Small intestine (tissue), 7 donors: Measurements from ENCODE around the gene C3orf49. TPM values are rescaled to one million over a fixed set of nuclear protein-coding genes. Genes with fewer than 3 reads are reported as not detected.

Source experiments
- DNase-seq, 2 donors: peaks; one replicate each; pipeline versions ENCODE4 v3.0.0 to v3.0.0-alpha.2; 2013
- FAIRE-seq: peaks from 2 replicates; lab custom pipeline; 2012; peaks lifted over from hg19 to GRCh38; lab: Jason Lieb, UNC
- H3K27ac ChIP-seq, 3 donors: one replicate each; pipeline ENCODE4 v1.5.1; 2013; ENCODE audit warnings: low read length in 2 of 3, mild to moderate bottlenecking in 2 of 3, control low read depth in 1 of 3, inconsistent platforms in 1 of 3, low read depth in 1 of 3, moderate library complexity in 1 of 3
- H3K27me3 ChIP-seq, 3 donors: one replicate each; pipeline ENCODE4 v1.6.1; 2013; ENCODE audit warnings: low read length in 3 of 3, inconsistent platforms in 1 of 3; ENCODE audit not compliant: control insufficient read depth in 3 of 3, insufficient read depth in 3 of 3
- H3K36me3 ChIP-seq, 3 donors: one replicate each; pipeline ENCODE4 v1.6.1; 2013; ENCODE audit warnings: low read length in 3 of 3, inconsistent platforms in 1 of 3, low read depth in 1 of 3, mild to moderate bottlenecking in 1 of 3, moderate library complexity in 1 of 3; ENCODE audit not compliant: control insufficient read depth in 3 of 3, insufficient read depth in 2 of 3
- H3K4me1 ChIP-seq, 3 donors: one replicate each; pipeline ENCODE4 v1.6.1; 2013; ENCODE audit warnings: low read length in 2 of 3, inconsistent platforms in 1 of 3, low read depth in 1 of 3, mild to moderate bottlenecking in 1 of 3, moderate library complexity in 1 of 3; ENCODE audit not compliant: control insufficient read depth in 3 of 3, insufficient read depth in 2 of 3
- H3K4me3 ChIP-seq, 3 donors: one replicate each; pipeline ENCODE4 v1.5.1; 2013; ENCODE audit warnings: low read length in 3 of 3, control low read depth in 1 of 3, inconsistent platforms in 1 of 3, low read depth in 1 of 3, mild to moderate bottlenecking in 1 of 3, moderate library complexity in 1 of 3
- H3K9me3 ChIP-seq, 2 donors: one replicate each; pipeline ENCODE4 v1.6.1; 2013; ENCODE audit warnings: low read depth in 1 of 2, low read length in 1 of 2; ENCODE audit not compliant: control insufficient read depth in 2 of 2, insufficient read depth in 1 of 2
- WGBS, 3 donors: extraction: QIAGEN DNeasy Blood & Tissue Kit; methylation state at CpG; one replicate each; pipeline ENCODE4 v1.1.7; 2013; 5-methylcytosine and 5-hydroxymethylcytosine counted together
- polyA plus RNA-seq, 4 donors: library from polyadenylated mRNA; stranded (reverse) in 3 of 4; unstranded in 1 of 4; fragments of 200-250 nt in 3 of 4; fragments of 120-200 nt in 1 of 4; gene quantifications; one replicate each; pipeline versions ENCODE4 v1.2.1 to v1.2.3, GENCODE V29; 2013
- donor health status: healthy with polysubstance abuse.
- donor health status: control.
- donor health status: control.
- donor health status: Bipolar disorder and iron deficiency.
- donor health status: healthy.

Gene C3orf49
- polyA plus RNA-seq, 4 donors: 0.21 TPM; not detected in 3

DNA sequence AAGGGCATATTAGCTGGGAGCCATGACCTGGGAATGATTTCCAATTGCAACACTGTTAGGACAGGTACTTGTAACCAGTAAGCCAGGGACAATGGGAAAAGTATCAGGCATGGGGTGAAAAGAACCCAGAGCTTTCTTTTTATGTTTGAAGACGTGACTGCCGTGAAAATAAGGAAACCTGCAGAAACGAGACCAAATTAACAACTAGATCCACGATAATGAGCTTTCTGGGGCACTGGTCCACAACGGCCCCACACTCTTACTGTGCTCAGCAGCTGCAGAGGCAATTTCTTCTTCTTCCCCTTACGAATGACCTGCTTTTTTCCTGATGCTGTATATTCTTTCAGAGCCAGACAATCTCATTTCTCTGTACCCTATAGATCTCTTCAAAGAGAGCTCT, 11.4 kb downstream of the C3orf49 start:
- Histone ChIP-seq H3K4me3 (no peak overlapping the region), H3K4me1 (no peaks in the 10 kb centered on the region), H3K27me3 (no peaks in the 10 kb centered on the region), H3K27ac (no peak overlapping the region), H3K36me3 (peaks cover 7 to 18% (median 11%) of the 10 kb centered on the region in 3 donors), H3K9me3 (no peaks in the 10 kb centered on the region)
- WGBS, 3 donors: 94 to 96% (median 95%) methylated on average over 6 of the region's 6 CpGs
- FAIRE-seq: no peak
- DNase-seq: no peak

DNA sequence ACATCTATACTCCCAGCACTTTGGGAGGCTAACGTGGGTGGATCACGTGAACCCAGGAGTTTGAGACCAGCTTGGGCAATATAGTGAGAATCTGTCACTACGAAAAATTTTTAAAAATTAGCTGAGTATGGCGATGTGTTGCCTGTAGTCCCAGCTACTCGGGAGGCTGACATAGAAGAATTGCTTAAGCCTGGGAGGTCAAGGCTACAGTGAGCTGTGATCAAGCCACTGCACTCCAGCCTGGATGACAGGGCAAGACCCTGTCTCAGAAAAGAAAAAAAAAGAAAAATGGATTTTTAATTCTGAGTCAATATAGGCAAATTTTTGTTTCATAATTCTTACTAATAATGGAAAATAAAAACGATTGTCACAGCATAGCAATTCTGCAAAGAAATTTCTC, 13.3 kb downstream of the C3orf49 start:
- peaks cover 7 to 16% (median 11%) of the 10 kb centered on the region in 3 donors for H3K36me3 ChIP-seq
- no peaks in the 10 kb centered on the region for H3K9me3 ChIP-seq
- no peak for FAIRE-seq
- H3K27me3 ChIP-seq: no peaks in the 10 kb centered on the region
- WGBS, 3 donors: 91 to 92% (median 92%) methylated on average over 6 of the region's 6 CpGs
- no peak overlapping the region for H3K4me3 ChIP-seq
- DNase-seq: no peak
- no peaks in the 10 kb centered on the region for H3K4me1 ChIP-seq
- no peak overlapping the region for H3K27ac ChIP-seq

DNA sequence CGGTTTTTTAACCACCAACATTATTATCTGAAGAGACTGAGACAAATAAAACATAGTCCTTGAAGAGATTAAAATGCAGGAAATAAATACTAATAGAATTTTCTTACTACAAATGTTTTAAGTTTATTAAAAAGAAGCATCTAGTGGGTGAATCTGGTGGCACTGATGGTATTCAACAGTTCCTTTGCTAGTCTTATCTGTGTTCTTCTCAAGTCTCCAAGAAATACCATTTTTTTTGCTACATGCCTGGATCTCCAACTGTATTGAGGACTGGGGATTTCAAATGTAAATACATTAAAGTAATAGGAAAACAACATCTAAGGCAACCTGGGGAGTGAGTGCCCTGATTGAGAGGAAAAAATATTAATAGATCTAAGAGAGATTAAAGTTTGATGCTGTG, 22.6 kb downstream of the C3orf49 start:
- peaks cover 0 to 3% (median 0%) of the 10 kb centered on the region in 3 donors for H3K36me3 ChIP-seq
- H3K27ac ChIP-seq: no peak overlapping the region
- no peaks in the 10 kb centered on the region for H3K4me1 ChIP-seq
- DNase-seq (no peak), FAIRE-seq (no peak)
- no peak overlapping the region for H3K4me3 ChIP-seq
- H3K27me3 ChIP-seq: no peaks in the 10 kb centered on the region
- 0 to 45% (median 0%) methylated on average over 1 of the region's 1 CpG for WGBS, 3 donors
- H3K9me3 ChIP-seq: no peaks in the 10 kb centered on the region

DNA sequence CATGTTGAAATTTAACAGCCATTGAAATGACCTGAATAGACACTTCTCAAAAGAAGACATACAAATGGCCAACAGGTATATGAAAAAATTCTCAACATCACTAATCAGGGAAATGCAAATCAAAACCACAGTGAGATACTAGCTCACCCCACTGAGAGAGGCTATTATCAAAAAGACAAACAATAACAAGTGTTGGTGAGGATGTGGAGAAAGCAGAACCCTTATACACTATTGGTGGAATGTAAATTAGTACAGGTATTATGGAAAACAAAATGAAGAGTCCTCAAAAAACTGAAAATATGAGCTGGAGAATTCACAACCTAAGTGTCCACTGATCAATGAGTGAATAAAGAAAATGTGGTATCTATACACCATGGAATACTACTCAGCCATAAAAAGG, 23.0 kb downstream of the C3orf49 start:
- H3K36me3 ChIP-seq: peaks cover 0 to 3% (median 0%) of the 10 kb centered on the region in 3 donors
- H3K4me1 ChIP-seq: no peaks in the 10 kb centered on the region
- DNase-seq (no peak), FAIRE-seq (no peak)
- H3K27ac ChIP-seq: no peak overlapping the region
- no peaks in the 10 kb centered on the region for H3K9me3 ChIP-seq
- no peak overlapping the region for H3K4me3 ChIP-seq
- H3K27me3 ChIP-seq: no peaks in the 10 kb centered on the region

DNA sequence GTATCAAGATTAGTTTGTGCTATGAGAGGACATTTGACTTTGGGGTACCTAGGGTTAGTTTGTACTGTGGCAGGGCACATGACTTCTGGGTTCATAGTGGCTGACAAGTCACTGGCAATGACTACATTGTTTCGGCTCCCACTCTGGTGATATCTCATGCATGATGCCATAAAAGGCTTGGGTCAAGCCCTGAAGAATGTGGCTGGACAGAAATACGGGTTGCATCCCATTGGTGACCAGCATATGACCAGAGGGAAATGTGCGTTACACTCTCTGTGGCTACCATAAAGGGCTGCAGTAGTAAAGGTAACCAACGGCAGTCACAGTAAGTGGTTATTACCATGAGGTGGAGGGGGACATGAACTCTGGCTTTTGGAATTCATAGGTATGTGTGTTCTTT, 26.1 kb downstream of the C3orf49 start:
- no peak for FAIRE-seq
- Histone ChIP-seq H3K27ac (no peak overlapping the region), H3K36me3 (peaks cover 0 to 2% (median 0%) of the 10 kb centered on the region in 3 donors), H3K4me1 (no peaks in the 10 kb centered on the region), H3K27me3 (no peaks in the 10 kb centered on the region), H3K4me3 (no peak overlapping the region), H3K9me3 (no peaks in the 10 kb centered on the region)
- DNase-seq: no peak
- 90 to 97% (median 90%) methylated on average over 4 of the region's 4 CpGs for WGBS, 3 donors

DNA sequence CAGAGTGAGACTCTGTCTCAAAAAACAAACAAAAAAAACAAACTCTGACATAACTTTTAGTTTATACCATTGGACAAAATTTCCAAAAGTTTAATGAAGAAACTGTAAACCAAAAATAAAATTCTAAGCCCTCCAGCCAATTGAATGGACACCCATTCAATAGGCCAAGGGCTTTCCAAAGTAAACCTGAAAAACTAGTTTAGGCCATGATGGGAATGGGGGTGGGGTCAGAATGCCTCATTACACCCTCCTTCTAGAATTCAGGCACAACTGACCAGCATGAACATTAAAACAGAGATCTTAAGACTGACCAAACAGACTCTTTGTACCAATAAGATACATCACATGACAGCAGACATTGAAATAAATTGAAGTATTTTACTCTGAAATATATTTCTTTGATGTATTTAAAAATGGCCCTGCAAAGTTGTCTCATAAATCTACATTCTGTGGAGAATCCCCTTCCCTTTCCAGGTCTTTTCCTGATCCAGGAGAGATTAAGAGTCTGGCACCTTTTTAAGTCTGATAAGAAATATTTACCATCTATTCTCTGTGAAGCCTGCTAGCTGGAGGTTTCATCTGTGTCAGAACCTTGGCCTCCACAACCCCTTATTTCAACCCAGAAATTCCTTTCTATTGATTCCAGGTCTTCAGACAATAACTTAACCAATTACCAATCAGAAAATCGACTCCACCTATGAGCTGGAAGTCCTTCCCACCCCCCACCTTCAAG, 28.8 kb downstream of the C3orf49 start:
- H3K27ac ChIP-seq: no peak overlapping the region
- 30 to 74% (median 50%) methylated on average over 1 of the region's 1 CpG for WGBS, 3 donors
- DNase-seq (no peak), FAIRE-seq (no peak)
- peaks cover 0 to 7% (median 0%) of the 10 kb centered on the region in 3 donors for H3K36me3 ChIP-seq
- H3K4me3 ChIP-seq: no peak overlapping the region
- no peaks in the 10 kb centered on the region for H3K4me1 ChIP-seq
- H3K27me3 ChIP-seq: no peaks in the 10 kb centered on the region
- H3K9me3 ChIP-seq: no peaks in the 10 kb centered on the region

DNA sequence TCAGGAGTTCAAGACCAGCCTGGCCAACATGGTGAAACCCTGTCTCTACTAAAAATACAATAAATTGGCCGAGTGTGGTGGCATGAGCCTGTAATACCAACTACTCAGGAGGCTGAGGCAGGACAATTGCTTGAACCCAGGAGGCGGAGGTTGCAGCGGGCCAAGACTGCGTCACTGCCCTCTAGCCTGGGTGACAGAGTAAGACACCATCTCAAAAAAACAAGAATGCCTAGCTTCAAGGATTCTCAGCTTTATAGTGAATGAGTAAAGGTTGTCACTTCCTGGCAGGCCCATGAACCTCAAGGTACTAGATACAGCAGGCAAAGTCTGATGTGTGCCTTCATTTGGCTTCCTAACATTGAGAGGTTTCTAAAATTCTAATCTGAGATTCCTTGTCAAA, 30.1 kb downstream of the C3orf49 start:
- 94 to 98% (median 97%) methylated on average over 4 of the region's 4 CpGs for WGBS, 3 donors
- no peak overlapping the region for H3K27ac ChIP-seq
- H3K27me3 ChIP-seq: no peaks in the 10 kb centered on the region

DNA sequence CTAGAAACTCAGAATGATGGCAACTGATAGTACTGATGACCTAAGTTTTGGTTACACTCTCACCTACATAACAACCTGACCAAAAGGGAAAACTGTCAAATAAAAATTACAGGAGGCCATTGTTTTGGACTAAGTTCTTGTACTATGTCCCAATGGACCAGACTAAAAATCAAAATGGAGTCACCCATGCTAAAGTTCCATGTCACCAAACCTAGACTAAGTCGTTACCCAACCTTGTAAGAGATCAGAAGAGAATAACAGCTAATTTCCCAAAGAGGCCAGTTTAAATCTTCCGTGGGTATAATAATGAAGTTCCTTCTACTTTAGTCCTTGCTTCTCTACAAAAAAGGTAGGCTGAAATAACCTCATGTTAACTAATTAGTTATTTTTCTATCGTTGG, 32.2 kb downstream of the C3orf49 start:
- FAIRE-seq: no peak
- Histone ChIP-seq H3K4me3 (no peak overlapping the region), H3K36me3 (peaks cover 0 to 7% (median 0%) of the 10 kb centered on the region in 3 donors), H3K9me3 (no peaks in the 10 kb centered on the region), H3K27ac (no peak overlapping the region), H3K27me3 (no peaks in the 10 kb centered on the region), H3K4me1 (no peaks in the 10 kb centered on the region)
- WGBS, 3 donors: 96 to 98% (median 97%) methylated on average over 3 of the region's 3 CpGs
- DNase-seq: no peak

More for the DNA sequence above, 30.1 kb downstream of the C3orf49 start:
- H3K36me3 ChIP-seq: peaks cover 0 to 7% (median 0%) of the 10 kb centered on the region in 3 donors
- no peaks in the 10 kb centered on the region for H3K9me3 ChIP-seq
- no peaks in the 10 kb centered on the region for H3K4me1 ChIP-seq
- H3K4me3 ChIP-seq: no peak overlapping the region
- DNase-seq (no peak), FAIRE-seq (no peak)

DNA sequence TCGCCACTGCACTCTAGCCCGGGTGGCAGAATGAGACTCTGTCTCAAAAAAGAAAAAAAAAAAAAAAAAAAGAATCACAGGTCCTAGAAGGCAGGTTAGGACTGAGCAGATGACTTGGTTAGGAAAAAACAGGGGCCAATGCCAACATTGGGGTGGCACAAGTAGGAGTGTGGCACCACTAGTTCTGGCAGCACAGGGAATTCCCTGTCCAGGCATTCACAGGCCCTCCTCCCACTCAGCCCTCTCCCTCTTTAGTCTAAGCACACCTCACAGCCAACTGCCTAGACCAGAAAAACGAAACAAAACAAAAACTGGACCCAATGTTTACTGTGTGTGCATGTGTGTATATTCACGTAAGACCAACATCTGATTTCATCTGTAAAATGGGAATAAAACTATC, 34.0 kb downstream of the C3orf49 start:
- whole genome bisulfite sequencing, 3 donors: 84 to 94% (median 91%) methylated on average over 4 of the region's 4 CpGs
- H3K27me3 ChIP-seq: no peaks in the 10 kb centered on the region
- no peak overlapping the region for H3K4me3 ChIP-seq
- no peaks in the 10 kb centered on the region for H3K9me3 ChIP-seq
- FAIRE-seq (no peak), DNase-seq (no peak)
- no peak overlapping the region for H3K27ac ChIP-seq
- H3K36me3 ChIP-seq: peaks cover 0 to 7% (median 0%) of the 10 kb centered on the region in 3 donors
- H3K4me1 ChIP-seq: no peaks in the 10 kb centered on the region
